Activated CD4-positive, CD25-positive, alpha-beta regulatory T cell treated with anti-CD3 and anti-CD28 coated beads, Interleukin-2, amount 50 U/mL, for 72 hours (primary cell): Measurements from ENCODE around the gene APBB1.
"Not testable (repeated sequence)": the region's sequence is repeated elsewhere in the genome, so short reads cannot be mapped to it uniquely, and the experiment has no call there.

Experiments used
- DNase-seq: peaks from one replicate; pipeline ENCODE4 v3.0.0; 2021

The APBB1 gene

GRCh38 chr11:6415797-6416196 is 3.1 kb downstream of the APBB1 start:
- no peak for DNase-seq

DNA sequence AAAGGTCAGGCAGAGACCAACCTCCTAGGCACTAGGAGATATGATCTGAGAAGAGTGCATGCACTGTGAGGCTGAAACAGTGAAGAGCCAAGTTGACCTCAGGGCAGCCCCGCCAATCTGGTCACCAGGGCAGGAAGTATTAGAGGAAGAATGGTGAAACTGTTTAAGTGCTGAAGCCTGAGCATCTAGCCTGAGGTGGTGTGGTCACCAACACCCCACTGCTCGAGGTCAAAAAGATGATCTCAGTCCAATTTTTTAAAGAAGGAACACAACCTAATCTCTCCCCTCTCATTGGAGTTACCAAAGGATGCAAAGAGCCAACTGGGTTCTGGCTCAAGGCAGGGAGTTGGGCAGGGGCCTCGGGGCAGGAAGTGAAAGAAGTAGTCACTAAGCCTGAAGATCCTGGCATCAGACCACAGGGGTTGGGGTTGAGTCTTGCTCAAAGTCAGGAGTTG is 4.0 kb downstream of the APBB1 start:
- DNase-seq = no peak

- peak; percentile 58 for DNase-seq
These were observed 5.1 kb downstream of the APBB1 start for GRCh38 chr11:6413791-6414201.

DNA sequence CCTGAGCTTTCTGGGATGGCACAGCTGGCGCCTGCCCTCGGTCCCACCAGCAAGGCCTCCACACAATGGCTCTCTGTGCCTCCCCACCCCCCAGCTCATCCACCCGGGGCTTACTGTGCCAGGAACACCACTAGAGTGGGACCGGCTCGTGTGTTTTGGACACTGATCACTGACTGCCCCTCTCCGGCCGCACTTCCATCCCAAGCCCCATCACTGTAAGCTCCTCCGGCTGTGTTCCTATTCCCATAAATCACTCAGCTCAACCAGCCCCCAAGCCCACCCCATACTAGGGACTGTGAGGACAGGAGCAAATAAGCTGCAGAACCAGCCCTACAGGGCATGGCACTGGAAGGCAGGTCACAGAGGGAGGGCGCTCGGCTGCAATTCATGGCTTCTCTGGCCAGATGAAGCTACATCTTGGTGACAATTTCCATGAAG is 7.3 kb downstream of the APBB1 start:
- DNase-seq = no peak

DNA sequence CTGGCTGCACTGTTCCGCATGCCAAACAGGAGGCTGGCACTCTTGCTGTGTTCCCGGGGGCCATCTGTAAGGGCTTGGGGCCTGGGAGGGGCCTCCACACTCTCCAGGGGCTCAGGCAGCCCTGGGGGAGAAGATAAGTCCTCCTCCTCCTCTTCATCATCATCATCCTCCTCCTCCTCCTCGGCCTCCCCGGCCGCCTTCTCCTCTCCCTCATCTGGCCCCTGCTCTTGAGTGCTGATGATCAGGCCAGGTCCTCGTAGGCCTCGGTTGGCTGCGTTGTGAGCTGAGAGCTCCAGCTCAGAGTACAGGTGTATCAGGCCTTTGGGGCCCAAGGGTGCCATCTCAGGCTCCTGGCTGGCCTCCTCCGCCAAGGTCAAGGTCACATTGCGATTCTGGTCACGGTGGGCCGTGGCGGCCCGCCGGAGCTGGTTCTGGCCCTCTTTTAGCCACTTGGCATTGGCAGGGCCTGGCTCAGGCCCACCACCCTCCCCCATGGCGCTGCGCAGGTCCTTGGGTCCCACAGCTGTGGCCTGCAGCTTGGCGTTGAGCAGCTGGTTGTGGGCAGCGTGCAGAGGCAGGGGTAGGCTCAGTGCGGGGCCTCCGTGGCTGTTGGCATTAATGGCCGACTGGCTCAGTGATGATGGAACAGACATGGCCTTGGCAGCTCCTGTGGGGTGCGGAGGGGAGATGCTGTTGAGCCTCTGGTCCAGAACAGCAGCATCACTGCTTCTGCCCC is 8.0 kb downstream of the APBB1 start:
- no peak for DNase-seq

- DNase-seq = no peak
These were observed 12.5 kb downstream of the APBB1 start for GRCh38 chr11:6406370-6406769.

- DNase-seq = no peak
These were observed 13.0 kb downstream of the APBB1 start for GRCh38 chr11:6405846-6406245.

DNA sequence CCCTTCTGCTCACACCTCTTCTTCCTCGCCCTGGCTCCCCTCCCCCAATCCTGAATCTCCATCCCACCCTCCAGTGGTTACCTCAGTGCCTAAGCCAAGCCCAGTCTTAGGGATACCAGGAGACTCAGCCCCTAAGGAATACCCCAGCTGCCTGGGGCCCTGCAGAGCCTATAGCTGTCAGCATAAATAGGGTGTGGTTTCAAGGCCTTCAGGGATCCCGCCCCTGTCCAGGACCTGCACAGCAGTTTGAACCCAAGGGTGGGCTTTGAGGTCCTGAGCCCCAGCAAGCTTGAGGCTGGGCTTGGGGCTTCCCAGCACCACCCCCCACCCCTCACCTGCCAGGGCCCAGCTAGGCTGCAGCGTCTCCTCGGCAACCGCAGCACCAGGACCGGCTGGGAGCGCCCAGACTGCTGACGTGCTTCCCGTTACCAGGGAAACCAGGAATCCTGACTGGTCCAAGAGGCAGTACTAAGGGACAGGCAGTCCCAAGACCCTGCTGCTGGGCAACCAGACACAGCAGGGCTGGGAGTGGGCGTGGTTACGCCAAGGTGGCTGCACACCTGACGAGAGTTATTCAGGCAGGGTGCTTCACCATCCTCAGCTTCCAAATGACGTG is 13.7 kb downstream of the APBB1 start:
- no peak for DNase-seq

DNA sequence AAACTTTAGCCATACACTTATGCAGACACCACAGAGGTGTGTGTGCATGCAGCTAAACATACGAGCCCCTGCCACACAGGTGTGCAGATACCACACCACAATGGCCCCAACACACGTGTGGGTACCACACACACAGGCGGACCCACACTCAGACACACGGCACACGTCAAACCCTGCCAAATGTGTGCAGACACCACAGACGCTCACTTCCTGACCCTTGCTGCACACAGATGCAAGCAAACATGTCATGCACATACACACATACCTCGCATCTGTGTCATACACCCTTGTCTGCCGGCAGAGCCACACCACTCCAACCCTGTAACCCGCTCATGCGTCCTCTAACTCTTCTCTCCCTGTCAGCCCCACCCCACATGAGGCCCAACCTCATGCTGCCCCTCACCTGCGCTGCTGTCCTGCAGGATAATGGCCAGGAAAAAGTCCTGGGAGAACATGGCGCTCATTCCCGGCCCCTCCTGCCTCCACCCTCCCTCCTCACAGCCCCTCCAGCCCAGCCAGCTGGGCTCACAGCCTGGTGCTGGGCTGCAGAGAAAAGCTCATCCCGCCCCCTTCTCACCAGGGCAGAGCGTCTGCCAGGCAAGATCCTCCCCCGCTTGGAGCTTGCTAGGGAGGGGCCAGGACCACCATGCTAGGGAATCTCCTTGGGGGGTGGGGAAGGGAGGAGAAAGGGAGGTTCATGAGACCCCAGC is 14.4 kb downstream of the APBB1 start:
- DNase-seq = no peak

GRCh38 chr11:6403539-6403938 is 15.4 kb downstream of the APBB1 start:
- no peak for DNase-seq

GRCh38 chr11:6402561-6402981 is 16.3 kb downstream of the APBB1 start:
- DNase-seq = peak; percentile 50

- DNase-seq = no peak
These were observed 16.8 kb downstream of the APBB1 start for GRCh38 chr11:6402061-6402470.

- DNase-seq = no peak
These were observed 17.4 kb downstream of the APBB1 start for GRCh38 chr11:6401464-6401863.

GRCh38 chr11:6400431-6401345 is 18.2 kb downstream of the APBB1 start:
- DNase-seq = no peak

DNA sequence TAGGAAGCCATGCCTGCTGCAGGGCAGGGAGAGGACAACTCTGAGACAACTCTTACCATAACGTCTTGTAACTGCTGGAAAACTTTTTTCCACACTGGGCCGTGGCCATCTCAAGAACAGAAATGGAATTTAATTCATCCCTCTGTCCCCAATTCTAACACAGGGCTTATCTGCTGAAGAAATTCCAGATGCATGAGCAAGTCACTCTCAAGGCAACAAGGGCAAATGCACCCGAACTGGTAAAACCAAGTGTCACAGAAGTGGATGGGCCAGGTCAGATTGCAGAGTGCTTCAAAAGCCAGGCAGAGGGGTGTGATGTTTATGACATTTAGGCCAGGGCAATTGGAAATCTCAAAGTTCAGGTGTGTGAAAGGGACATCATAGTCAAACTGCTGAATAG is 21.3 kb downstream of the APBB1 start:
- DNase-seq = no peak

- DNase-seq = no peak
These were observed 21.7 kb downstream of the APBB1 start for GRCh38 chr11:6397156-6397555.

GRCh38 chr11:6395470-6396060 is 23.3 kb downstream of the APBB1 start:
- DNase-seq = no peak

DNA sequence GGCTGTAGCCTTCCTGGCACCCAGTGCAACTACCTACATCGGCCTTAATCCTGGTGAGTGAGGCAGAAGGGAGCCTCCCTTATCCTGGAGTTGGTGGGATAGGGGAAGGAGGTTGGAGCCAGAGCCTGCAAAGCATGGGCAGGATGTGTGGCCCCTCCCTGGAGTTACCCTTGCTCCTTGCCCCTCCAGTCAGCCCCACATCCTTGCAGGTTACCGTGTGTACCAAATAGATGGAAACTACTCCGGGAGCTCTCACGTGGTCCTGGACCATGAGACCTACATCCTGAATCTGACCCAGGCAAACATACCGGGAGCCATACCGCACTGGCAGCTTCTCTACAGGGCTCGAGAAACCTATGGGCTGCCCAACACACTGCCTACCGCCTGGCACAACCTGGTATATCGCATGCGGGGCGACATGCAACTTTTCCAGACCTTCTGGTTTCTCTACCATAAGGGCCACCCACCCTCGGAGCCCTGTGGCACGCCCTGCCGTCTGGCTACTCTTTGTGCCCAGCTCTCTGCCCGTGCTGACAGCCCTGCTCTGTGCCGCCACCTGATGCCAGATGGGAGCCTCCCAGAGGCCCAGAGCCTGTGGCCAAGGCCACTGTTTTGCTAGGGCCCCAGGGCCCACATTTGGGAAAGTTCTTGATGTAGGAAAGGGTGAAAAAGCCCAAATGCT is 24.8 kb downstream of the APBB1 start:
- no peak for DNase-seq

- DNase-seq = not testable (repeated sequence)
These were observed 26.6 kb downstream of the APBB1 start for GRCh38 chr11:6392251-6392650.

- DNase-seq = no peak
These were observed 27.3 kb downstream of the APBB1 start for GRCh38 chr11:6391537-6392134.

GRCh38 chr11:6390718-6391469 is 28.0 kb downstream of the APBB1 start:
- no peak for DNase-seq
